ENCODE results near the gene ATP1B1.

GRCh38 chr1:169060919-169061639 lies 45.4 kb upstream of the ATP1B1 start:
- TF ChIP-seq CTCF (IDR thresholded peaks at IDR 0.05): no peak
- TF ChIP-seq POLR2A (IDR thresholded peaks at IDR 0.05): no peak

Measured in heart left ventricle (tissue), 13 donors.